HL-60/S4 treated with phorbol 12-myristate 13-acetate at 8.2 ng/mL for 4 days and 3 days (cell line): ENCODE measurements around the gene PDLIM7.

Experiments
- in situ Hi-C: fragments of 300-500 bp; cut with MboI; formaldehyde crosslinking; loops from 2 replicates; pipeline ENCODE4 v1.15.0; 2022; ENCODE audit warnings: low sequenced_read_pairs

PDLIM7 gene

DNA sequence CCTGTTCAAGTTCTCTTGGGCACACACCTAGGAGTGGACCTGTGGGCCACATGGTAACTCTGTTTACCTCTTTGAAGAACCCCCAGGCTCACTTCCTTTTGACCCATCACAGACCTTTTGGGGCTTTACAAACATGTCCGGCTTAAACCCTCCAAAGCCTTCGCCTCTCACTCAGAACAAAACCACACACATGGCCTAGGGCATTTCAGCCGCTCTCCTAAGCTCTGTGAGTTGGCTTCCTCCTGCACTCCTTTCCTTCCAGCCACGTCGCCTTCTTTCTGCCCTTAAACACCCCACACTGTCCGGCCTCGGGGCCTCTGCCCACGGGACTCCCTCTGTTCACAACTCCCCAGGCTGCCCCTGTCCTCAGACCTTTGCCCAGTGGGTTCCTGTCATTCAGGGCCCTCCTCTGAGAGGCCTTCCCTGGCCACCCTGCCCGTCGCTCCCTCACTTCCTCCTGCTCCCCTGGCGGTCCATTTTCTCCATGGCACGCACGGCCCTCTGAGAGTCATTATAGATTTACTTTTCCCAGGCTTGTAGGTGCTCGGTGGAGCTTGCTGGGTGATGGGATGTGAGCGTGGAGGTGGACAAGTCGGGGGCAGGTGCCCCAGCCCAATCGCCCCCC lies 10.3 kb upstream of the PDLIM7 start:
- in situ Hi-C loops = no loop called here

DNA sequence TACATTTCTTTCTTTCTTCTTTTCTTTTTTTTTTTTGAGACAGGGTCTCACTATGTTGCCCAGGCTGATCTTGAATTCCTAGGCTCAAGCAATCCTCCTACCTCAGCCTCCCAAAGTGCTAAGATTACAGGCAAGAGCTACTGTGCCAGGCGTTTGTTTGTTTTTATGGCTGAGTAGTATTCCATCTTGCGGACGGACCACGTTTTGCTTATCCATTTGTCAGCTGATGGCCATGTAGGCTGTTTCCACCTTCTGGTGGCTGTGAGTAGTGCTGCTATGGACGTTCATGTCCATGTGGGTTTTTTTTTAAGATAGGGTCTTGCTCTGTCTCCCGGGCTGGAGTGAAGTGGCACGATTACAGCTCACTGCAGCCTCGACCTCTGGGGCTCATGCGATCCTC lies 9.8 kb upstream of the PDLIM7 start:
- in situ Hi-C loops = no loop called here

DNA sequence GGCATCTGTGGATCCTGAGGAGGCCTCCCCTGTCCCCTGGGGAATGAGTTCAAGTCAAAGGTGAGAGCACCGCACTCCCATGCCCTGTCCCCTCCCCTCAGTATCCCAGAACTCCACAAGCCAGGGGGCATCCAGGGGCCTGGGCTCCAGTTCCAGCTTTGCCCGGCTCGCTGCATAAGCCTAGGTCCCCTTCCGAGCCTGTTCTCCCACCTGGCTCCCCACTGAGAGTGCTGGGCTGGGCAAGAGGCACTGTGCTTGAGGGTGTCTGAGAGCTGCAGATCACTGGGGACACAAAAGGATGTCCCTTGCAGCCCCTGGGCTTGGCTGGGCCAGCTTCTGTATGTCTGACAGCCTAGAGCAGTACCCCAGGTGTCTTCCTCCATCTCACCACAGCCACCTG lies 7.7 kb upstream of the PDLIM7 start:
- in situ Hi-C loops = no loop called here

DNA sequence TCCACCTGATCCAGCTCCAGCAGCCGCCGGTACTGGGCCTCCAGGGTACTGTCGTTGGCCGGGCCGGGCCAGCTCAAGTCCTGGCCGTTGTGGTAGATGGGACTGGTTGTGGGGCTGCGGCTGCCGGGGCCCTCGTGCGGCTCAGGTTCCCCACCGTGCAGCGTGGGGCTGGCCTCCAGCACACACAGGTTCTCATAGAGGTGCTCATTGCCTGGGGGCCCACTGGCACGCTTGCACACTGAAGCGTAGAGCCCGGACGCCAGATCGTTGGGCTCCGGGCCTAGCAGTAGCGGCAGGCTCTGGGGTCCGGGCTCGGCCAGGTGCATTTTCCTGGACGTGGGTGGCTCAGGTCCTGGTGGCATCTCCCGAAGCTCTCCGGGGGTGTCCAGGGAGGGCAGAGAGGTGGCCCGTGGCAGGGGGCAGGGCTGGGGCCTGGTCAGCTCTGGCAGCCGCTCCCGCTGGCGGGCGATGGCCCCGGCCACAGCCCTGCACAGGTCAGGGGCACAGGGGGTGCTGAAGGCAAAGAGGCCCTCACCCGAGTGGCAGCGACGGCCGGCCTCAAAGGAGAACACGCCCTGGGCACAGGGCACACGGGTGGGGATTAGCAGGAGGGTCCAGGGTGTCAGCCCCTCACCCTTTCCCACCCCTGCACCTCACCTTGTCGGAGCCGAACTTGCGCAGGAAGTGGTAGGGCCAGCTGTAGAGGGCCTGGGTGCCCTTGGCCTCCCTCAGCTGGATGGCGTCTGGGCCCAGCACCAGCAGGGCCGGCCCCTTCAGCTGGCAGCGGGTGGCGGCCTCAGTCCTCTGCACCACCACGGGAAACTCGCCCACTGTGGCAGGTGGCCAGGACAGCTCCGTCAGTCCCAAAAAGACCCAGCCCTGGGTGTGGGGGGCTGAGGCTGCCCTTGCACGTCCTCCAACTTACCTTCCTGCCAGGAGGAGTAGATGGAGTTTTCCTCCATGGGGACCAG lies 7.0 kb upstream of the PDLIM7 start:
- in situ Hi-C loops = no loop called here

DNA sequence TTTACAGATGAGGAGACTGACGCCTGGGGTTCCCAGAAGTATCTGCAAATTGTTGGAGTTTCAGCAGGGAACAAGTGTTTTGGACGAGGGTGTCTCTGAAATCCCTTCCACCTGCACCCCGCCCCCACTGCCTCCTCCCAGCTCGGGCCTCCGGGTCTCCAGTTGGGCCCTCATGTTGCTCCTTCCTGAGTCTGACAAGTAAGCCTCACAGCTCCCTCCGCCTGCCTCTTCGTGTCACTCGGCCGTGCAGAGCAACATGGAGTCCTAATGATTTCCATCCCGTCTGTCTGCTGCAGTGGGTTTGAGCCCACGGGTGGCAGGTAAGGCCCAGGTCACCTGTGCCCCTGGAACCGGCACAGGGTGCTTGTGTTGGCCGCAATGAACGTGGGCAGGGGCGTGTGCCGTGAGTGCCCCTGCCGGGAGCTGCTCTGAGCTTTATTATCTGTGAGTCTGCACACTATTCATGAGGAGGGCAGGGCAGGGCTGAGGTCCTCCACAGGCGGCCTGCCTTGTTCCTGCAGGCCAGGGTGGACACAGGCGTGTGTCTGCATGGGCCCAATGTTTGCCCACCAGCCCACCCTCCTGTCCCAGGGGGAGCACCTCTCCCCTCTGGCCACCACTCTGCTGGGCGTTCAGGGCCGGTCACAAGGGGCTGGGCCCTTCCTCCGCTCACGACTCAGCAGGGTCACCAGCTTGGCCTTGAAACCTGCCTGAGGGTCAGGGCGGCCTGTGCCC lies 6.1 kb upstream of the PDLIM7 start:
- in situ Hi-C loops = no loop called here

DNA sequence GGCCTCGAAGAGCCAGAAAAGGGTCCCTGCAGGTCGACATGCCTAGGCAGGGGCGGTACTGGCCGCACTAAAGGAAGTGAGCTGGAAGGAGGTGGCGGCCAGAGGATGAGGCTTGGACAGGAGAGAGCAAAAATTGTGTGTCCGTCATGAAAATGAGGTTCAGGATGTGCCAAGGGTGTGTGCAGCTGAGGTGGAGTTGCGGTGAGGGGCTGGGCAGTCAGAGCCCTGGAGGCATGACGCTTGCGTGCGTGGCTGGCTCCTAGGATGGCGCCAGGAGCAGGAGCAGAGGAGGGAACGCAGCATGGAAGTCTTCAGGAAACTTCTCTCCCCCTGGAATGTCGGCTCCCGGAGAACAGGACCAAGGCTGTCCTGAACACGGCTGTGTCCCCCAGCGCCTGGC lies 5.5 kb upstream of the PDLIM7 start:
- in situ Hi-C loops = no loop called here

DNA sequence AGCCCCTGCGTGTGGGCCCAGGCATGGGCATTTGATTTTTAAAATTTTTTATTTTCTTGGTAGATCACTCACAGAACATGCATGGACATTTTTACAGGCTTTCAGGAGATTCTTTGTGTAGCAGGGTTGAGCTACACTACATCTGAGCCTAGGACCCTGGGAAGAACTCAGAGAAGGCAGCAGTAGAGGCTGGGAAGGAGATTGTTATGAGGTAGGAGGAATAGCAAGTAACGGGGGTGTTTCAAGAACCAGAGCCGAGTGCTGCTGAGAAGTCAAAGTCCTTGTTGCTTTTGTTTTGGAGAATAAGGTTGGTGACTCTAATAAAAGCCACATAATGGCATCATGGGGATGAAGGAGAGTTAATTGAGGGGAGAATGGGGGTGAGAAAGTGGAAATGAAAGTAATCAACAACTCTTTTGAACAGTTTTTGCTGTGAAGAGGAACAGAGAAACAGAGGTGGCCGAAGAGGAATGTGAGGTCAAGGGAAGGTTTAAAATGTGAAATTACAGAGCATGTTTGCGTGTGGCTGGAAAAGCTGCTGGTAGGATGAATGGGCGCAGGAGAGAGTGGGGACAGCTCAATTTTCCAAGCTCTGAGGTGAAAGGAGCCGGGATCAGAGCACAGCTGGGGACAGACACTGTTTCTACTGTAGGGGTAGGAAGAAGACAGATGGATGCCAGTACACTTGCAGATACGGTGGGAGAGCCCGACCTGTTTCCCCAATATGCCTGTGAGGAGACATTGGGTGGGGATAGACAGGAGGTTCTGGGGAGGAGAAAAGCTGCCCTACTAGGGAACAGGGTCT lies 4.7 kb upstream of the PDLIM7 start:
- in situ Hi-C loops = no loop called here

DNA sequence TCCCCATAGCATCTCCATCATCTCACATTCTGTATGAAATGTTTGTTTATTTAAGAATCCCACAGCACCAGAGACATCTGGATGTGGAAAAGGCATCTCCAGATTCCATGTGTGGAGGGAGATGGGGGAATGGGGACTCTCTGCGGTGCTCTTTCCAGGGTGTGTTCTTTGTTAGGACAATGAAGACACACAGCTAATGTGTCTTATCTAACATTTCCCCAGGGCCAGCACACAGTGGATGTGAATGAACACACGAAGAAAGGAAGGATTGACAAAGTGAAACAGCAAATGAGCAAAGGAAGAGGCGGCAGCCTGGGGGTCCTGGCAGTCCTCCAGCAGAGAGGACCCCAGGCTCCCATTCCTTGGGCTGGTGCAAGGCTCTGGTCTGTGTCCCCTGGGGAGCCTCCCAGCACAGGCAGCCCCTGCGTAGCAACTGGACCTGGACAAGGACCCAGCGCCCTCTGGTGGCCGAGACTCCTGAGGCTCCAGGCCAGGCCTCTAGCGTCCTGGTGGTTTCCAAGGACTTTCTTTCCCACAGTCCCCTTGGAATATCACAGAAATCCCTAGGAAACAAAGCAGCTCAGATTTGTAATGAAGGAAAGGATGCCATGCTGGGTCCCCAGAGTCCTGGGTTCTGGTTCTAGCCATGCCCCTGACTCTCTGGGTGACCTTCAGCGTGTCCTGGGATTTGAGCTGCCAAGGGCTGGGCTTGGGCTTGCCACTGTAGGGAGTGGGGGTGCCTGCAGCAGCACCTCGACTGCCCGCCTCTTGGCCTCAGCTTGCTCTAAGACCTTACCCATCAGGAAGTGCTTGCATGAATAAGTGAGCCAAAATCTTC lies 3.5 kb upstream of the PDLIM7 start:
- in situ Hi-C loops = no loop called here

DNA sequence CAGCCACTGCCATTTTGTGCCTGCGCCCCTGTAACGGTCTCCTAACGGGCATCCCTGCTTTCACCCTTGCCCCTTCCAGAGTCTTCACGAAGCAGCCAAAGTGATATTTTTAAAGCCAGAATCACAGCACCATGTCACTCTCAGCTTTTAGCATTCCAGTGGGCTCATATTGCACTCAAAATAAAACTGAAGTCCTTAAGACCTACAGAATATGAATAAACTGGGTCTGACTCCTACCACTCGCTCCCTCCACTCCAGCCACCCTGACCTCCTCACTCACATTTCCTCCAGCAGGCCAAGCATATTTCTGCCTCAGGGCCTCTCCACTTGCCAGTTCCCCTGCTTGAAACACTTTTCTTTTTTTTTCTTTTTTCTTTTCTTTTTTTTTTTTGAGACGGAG lies 2.4 kb upstream of the PDLIM7 start:
- in situ Hi-C loops = no loop called here

DNA sequence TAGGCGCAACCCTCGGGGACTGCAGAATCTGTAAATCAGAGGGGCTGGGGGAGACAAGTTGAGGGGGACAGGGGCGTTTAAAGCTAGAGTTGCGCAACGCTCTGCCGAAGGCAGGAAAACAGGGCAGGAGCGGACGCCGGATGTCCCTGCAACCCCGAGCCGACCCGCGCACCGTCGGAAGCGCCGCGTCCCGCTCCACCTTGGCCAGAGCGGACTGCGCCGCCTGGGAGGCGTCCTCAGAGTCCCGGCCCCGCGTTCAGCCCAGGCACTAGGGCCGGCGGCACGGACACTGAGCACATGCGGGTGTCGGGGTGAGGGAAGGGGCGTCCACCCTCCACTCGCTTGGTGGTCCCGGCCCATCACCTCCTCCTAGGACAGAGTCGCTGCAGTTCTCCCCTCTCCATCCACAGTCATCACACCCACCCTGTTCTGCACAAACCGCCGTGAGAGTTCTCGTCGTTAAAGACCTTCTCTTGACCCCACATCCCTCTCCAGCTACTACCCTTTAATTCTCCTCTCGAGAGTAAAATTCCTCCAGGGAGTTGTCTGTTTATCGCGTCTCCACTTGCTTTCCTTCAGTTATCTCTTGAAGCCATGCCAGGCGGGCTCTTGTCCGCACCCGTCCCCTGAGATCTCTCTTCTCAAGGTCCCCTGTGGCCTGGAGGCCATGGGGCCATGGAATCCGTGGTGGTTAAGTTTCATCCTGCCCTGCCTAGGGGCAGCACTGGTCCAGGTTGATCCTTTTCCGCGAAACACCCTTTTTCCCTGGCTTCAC lies 796 bp upstream of the PDLIM7 start:
- in situ Hi-C loops = no loop called here

DNA sequence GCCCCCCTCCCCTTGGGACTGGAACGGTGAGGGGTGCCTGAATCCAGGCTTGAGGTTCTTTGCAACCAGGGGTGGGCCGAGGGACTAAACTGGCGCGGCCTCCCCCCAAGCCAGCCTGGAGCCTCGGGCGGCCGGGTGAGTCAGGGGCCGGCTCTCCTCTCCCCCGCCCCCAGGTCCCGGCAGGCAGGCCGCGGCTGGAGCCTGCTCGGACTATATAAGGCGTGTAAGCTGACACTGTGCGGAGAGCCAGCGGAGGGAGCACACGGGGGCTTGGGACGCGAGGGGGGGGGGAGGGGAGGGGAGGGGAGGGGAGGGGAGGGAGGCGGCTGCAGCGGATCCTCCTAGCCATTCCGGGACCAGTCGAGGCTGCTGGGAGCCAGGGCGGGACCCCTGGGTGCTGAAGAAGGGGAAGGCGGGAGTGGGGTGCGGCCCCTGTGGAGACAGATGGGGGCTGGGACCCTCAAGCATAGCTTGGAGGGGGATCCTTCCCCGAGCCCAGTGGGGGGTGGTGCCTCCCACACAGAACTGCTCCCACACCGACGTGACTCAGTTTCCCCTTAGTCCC lies 595 bp downstream of the PDLIM7 start:
- in situ Hi-C loops = no loop called here

DNA sequence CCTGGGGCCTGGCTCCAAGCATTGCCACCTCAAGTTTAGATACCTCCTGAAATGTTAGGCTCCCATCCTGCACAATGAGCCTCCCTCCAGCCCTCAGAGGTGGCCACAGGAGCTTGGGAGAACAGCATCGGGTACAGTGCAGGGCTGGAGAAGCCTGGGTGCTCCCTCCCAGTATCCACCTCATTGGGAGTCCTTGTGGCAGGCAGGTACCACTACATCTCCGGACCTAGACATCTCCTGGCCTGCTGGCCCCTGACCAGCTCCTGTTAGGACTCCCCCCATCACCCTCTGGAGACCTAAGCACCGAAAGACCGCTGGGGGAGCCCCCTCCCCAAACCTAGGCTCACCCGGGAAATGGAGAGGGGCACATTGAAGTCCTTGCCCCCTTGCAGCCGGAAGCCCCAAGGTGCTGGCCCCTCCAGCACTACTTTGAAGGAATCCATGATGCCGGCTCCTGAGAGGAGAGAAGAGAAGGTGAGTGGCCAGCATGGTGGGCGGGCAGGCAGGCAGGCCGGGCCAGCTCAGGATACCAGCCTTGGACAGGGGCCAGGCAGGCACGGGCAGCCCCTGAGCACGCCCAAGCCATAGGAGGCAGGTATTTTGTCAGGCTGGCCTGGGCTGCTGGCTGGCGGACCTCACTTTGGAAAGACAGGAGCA lies 1.2 kb downstream of the PDLIM7 start:
- in situ Hi-C loops = no loop called here

DNA sequence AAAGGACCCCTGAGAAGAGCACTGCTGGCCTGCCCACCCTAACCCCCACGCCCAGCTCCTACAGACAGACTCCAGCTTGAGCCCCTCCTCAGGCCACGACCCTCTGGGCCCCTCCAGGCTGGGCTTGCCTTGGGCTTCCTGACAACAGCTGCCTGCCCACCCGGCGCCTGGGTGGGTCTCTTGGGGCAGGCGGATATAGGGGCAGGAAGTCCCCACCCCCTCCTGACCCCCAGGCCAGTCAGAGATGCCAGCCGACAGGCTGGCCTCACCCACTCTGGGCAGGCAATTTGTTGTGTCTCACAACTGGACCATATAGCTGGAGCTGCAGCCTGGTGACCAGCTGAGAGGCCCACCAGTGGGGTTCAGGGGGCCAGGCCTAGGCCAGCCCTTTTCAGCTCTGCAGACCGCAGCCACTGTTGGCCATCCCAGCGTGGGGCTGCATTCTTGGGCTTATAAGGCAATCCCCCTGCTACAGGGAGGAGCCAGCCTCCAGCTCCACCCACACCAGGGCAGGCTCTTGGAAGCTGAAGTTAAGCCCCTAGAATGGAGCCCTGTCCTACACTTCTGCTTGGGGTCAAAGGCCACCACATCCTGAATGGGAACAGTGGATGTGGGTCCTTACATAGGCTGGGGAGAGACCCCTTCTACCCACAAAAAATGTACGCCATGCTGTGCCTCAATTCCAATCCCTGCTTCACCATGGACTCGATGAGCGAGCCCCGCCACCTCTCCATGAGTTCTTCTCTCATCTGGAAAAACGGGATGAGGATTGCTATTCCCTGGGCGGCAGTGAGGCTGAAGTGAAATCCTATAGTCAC lies 2.0 kb downstream of the PDLIM7 start:
- in situ Hi-C loops = no loop called here

DNA sequence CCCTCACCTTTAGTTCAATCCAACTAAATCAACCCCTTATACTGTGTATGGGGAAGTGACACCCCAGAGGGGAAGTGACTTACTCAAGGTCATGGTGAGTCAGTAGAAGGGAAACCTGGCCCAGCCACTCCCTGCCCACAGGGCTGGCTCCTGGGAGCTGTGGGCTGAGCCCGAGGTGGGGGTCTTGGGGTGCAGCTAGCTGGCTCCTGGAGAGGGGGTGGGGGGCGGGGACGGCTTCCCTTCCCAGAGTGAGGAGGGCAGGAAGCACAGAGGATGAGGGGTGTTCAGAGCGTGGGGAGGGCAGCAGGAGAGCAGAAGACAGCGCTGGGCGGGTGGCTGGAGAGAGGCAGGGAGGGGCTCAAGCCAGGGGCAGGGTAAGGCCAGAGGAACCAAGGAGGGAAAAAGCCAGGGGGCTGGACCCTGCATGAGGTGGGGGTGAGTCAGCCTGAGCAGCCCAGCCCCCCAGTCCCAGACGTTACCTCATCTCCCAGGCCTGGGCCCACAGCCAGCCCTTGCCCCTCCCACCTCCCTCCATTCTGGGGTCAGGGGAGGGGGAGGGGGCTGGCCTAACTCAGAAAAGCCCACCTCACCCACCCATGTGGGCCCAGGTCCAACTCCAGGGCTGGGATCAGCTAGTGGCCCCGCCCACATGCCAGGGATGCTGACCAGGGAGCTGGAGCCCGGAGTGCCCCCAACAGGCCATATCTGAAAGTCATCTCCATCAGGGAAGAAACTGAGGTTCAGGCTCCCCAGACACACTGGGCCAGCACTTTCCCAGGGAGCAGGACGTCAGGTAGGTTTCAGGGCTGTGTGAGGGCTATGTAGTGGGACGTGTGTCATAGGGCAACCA lies 2.8 kb downstream of the PDLIM7 start:
- in situ Hi-C loops = no loop called here

DNA sequence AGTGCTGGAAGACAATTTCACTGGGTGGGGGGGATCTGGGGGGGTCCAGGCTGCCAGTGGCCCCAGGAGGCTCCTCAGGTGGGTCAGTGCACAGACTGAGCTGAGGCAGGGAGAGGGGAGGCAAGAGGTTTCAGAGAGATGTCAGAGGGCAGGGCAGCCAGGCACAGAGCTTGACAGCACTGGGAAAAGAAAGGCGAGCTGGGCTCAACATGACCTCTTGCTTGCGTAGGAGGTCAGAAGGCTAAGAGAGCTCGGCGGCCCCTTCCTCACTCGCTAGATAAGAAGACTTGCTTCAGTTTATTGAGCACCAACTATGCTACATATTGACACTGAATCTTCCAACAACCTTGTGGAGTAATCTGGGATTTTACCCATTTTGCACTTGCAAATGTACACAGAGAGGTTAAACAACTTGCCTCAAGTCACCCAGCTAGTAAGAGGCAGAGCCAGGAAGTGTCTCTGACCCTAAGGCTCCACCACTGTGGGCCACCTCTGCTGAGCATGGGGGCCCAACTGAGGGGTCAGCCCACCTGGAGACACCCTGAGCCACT lies 3.5 kb downstream of the PDLIM7 start:
- in situ Hi-C loops = no loop called here

DNA sequence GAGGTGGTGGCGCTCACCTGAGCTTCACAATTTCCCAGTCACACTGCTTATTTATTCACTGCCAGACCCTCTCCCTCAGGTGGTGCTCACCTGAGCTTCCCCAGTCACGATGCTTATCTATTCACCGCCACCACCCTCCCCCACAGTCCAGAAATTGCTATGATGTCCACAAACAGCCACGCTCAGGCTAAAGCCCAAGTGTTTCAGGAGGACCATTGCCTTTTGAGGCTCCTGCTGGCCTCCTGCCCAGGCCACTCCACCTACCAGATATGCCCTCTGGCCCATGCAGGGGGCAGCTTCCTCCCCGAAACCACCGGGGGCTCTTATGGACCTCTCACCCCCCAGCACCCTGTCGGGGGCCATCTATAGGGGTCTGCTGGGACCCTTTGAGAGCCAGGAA lies 4.6 kb downstream of the PDLIM7 start:
- in situ Hi-C loops = no loop called here
